Measurements from ENCODE around the gene KRTAP4-7. TPM values are rescaled to one million over a fixed set of nuclear protein-coding genes. Genes with fewer than 3 reads are reported as not detected.

The KRTAP4-7 gene
- total RNA-seq, 2 experiments from 2014 or later = not detected

DNA sequence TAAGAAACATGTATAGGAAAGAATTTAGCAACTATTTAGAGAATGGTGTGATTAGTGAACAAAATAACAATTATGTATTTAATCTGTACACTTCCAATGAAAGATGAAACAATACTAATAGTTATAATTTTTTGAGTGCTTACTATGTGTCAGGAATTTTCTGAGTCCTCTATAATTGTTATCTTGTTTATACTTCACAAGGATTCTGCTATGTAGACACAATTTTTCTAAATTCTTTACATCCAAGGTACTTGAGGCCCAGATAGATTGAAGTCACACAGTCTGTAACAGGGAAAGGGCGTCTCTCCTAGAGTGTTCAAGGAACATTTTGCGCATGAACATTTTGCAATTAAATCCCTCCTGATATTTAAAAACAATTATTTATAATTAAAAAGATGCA is 41.1 kb downstream of the KRTAP4-7 start:
- POLR2A ChIA-PET = no interaction called here
- H3K4me3 ChIP-seq (ENCODE audit: low read depth, low read length, poor library complexity, severe bottlenecking) = no peak overlapping the region

DNA sequence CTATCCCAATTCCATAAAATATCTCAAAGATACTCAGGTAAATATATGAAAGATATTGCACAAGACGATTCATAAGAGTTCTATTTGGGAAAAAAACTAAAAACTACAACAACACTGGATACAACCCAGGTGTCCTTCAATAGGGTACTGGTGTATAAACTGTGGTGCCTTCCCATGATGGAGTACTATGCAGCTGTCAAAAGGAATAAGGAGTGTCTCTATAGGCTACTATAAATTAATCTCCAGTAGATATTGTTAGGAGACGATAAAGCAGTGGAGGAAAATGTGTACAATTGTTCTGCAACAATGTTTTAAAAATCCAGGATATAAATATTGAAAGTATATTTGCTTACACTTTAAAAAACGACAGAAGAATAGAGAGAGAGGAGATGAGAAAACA is 42.5 kb downstream of the KRTAP4-7 start:
- Histone ChIP-seq H4K20me1 (ENCODE audit: insufficient read depth, low read length) (no peaks in the 10 kb centered on the region), H3K9me2 (ENCODE audit: insufficient read depth, low read length) (no peaks in the 10 kb centered on the region), H3K79me2 (ENCODE audit: insufficient read depth, low read depth, low read length) (no peaks in the 10 kb centered on the region), H3K4me3 (ENCODE audit: low read depth, low read length, poor library complexity, severe bottlenecking) (no peak overlapping the region), H3K36me3 (ENCODE audit: insufficient read depth, low read length) (no peaks in the 10 kb centered on the region), H3K9me3 (ENCODE audit: low read length) (0 out of 2 replicates have a peak, but pooled peaks cover 6% of the 10 kb centered on the region), H3K4me1 (ENCODE audit: insufficient read depth, low read length, poor library complexity, severe bottlenecking) (no peaks in the 10 kb centered on the region), H2AFZ (ENCODE audit: low read length) (no peak overlapping the region), H3K27ac (ENCODE audit: low read depth, low read length, poor library complexity, severe bottlenecking) (no peak overlapping the region), H3K4me2 (ENCODE audit: low read length) (no peak overlapping the region)
- TF ChIP-seq, protein P1, sequence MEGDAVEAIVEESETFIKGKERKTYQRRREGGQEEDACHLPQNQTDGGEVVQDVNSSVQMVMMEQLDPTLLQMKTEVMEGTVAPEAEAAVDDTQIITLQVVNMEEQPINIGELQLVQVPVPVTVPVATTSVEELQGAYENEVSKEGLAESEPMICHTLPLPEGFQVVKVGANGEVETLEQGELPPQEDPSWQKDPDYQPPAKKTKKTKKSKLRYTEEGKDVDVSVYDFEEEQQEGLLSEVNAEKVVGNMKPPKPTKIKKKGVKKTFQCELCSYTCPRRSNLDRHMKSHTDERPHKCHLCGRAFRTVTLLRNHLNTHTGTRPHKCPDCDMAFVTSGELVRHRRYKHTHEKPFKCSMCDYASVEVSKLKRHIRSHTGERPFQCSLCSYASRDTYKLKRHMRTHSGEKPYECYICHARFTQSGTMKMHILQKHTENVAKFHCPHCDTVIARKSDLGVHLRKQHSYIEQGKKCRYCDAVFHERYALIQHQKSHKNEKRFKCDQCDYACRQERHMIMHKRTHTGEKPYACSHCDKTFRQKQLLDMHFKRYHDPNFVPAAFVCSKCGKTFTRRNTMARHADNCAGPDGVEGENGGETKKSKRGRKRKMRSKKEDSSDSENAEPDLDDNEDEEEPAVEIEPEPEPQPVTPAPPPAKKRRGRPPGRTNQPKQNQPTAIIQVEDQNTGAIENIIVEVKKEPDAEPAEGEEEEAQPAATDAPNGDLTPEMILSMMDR (conservative IDR thresholded peaks at IDR 0.05; ENCODE audit: low read length) = no peak
- TF ChIP-seq EZH2phosphoT487 (IDR thresholded peaks at IDR 0.05; ENCODE audit: borderline replicate concordance, low read depth, low read length) = no peak
- ChIA-PET POLR2A (no interaction called here), CTCF (ENCODE audit: unreplicated experiment) (no interaction called here)
- intact Hi-C loops (cut with micrococcal nuclease; ENCODE audit: unreplicated experiment) = no loop called here
- BruUV-seq (replicated peaks) = no TSS peak
- no peak for DNase-seq (ENCODE audit: low spot score)

More for the DNA sequence above, 41.1 kb downstream of the KRTAP4-7 start:
- H3K27ac ChIP-seq (ENCODE audit: low read depth, low read length, poor library complexity, severe bottlenecking) = no peak overlapping the region
- peaks cover 6% of the 10 kb centered on the region; the same call in 1 of the 2 replicates for H3K9me3 ChIP-seq (ENCODE audit: low read length)
- peaks cover 10% of the 10 kb centered on the region for H3K4me1 ChIP-seq (ENCODE audit: insufficient read depth, low read length, poor library complexity, severe bottlenecking)
- no peaks in the 10 kb centered on the region for H4K20me1 ChIP-seq (ENCODE audit: insufficient read depth, low read length)
- DNase-seq (ENCODE audit: low spot score) = no peak
- H3K79me2 ChIP-seq (ENCODE audit: insufficient read depth, low read depth, low read length) = no peaks in the 10 kb centered on the region
- no TSS peak for BruUV-seq (replicated peaks)
- CTCF ChIA-PET (ENCODE audit: unreplicated experiment) = no interaction called here
- no peak overlapping the region for H2AFZ ChIP-seq (ENCODE audit: low read length)
- H3K36me3 ChIP-seq (ENCODE audit: insufficient read depth, low read length) = no peaks in the 10 kb centered on the region
- no peak for TF ChIP-seq EZH2phosphoT487 (IDR thresholded peaks at IDR 0.05; ENCODE audit: borderline replicate concordance, low read depth, low read length)
- TF ChIP-seq, protein P1 (conservative IDR thresholded peaks at IDR 0.05; ENCODE audit: low read length) = no peak
- intact Hi-C loops (cut with micrococcal nuclease; ENCODE audit: unreplicated experiment) = no loop called here
- no peaks in the 10 kb centered on the region for H3K9me2 ChIP-seq (ENCODE audit: insufficient read depth, low read length)
- no peak overlapping the region for H3K4me2 ChIP-seq (ENCODE audit: low read length)

GRCh38 chr17:41127371-41127770 is 43.4 kb downstream of the KRTAP4-7 start:
- intact Hi-C loops (cut with micrococcal nuclease; ENCODE audit: unreplicated experiment) = no loop called here
- H3K36me3 ChIP-seq (ENCODE audit: insufficient read depth, low read length) = no peaks in the 10 kb centered on the region
- POLR2A ChIA-PET = no interaction called here
- no peaks in the 10 kb centered on the region for H4K20me1 ChIP-seq (ENCODE audit: insufficient read depth, low read length)
- H3K4me1 ChIP-seq (ENCODE audit: insufficient read depth, low read length, poor library complexity, severe bottlenecking) = no peaks in the 10 kb centered on the region
- H3K9me3 ChIP-seq (ENCODE audit: low read length) = 0 out of 2 replicates have a peak, but pooled peaks cover 1% of the 10 kb centered on the region
- H2AFZ ChIP-seq (ENCODE audit: low read length) = no peak overlapping the region
- CTCF ChIA-PET (ENCODE audit: unreplicated experiment) = no interaction called here
- no peaks in the 10 kb centered on the region for H3K79me2 ChIP-seq (ENCODE audit: insufficient read depth, low read depth, low read length)
- no peak overlapping the region for H3K4me2 ChIP-seq (ENCODE audit: low read length)
- H3K4me3 ChIP-seq (ENCODE audit: low read depth, low read length, poor library complexity, severe bottlenecking) = no peak overlapping the region
- no peaks in the 10 kb centered on the region for H3K9me2 ChIP-seq (ENCODE audit: insufficient read depth, low read length)
- no TSS peak for BruUV-seq (replicated peaks)
- TF ChIP-seq EZH2phosphoT487 (IDR thresholded peaks at IDR 0.05; ENCODE audit: borderline replicate concordance, low read depth, low read length) = no peak
- TF ChIP-seq, protein P1 (conservative IDR thresholded peaks at IDR 0.05; ENCODE audit: low read length) = no peak
- DNase-seq (ENCODE audit: low spot score) = no peak
- no peak overlapping the region for H3K27ac ChIP-seq (ENCODE audit: low read depth, low read length, poor library complexity, severe bottlenecking)

Data from OCI-LY7 (cell line).